ENCODE results near the gene GHRH.
A peak's percentile ranks its signal among the peaks of the same experiment; 100 is the strongest.

Gene GHRH

GRCh38 chr20:37243937-37244571 is 17.6 kb downstream of the GHRH start:
- ChIA-PET CTCF (no interaction called here), POLR2A (no interaction called here)
- TF ChIP-seq ZNF384 (IDR thresholded peaks at IDR 0.05) (no peak), L3MBTL2 (conservative IDR thresholded peaks at IDR 0.05) (no peak), CTBP1 (IDR thresholded peaks at IDR 0.05; ENCODE audit: borderline replicate concordance) (no peak), SUZ12 (IDR thresholded peaks at IDR 0.05) (no peak)

GRCh38 chr20:37243076-37243936 is 18.3 kb downstream of the GHRH start:
- TF ChIP-seq TARDBP (IDR thresholded peaks at IDR 0.05) (no peak), SUZ12 (IDR thresholded peaks at IDR 0.05) (no peak), PKNOX1 (IDR thresholded peaks at IDR 0.05) (no peak), L3MBTL2 (conservative IDR thresholded peaks at IDR 0.05) (no peak), BHLHE40 (IDR thresholded peaks at IDR 0.05; ENCODE audit: borderline replicate concordance) (no peak), FOXM1 (IDR thresholded peaks at IDR 0.05; ENCODE audit: borderline replicate concordance) (no peak), FOXK2 (IDR thresholded peaks at IDR 0.05) (no peak), SP1 (IDR thresholded peaks at IDR 0.05) (no peak), ELF4 (IDR thresholded peaks at IDR 0.05) (no peak), HDGF (IDR thresholded peaks at IDR 0.05; ENCODE audit: borderline replicate concordance) (no peak), FOXA1 (IDR thresholded peaks at IDR 0.05) (no peak), NFRKB (IDR thresholded peaks at IDR 0.05) (no peak), CTBP1 (IDR thresholded peaks at IDR 0.05; ENCODE audit: borderline replicate concordance) (no peak), ZNF384 (IDR thresholded peaks at IDR 0.05) (no peak), LEF1 (IDR thresholded peaks at IDR 0.05; ENCODE audit: borderline replicate concordance) (no peak), ARNT (IDR thresholded peaks at IDR 0.05) (no peak)
- DNase-seq (ENCODE audit: extremely low spot score), result peak; percentile 36
- ChIA-PET CTCF (interaction anchor here (0.9 kb wide), 1 partner anchor 23 kb away, joined by 3 read pairs; no protein-coding TSS in a partner anchor), POLR2A (interaction anchor here (0.7 kb wide), 1 partner anchor 64 kb away, joined by 3 read pairs; the partner anchor contains the start of genes MROH8 and RPN2)

More at GRCh38 chr20:37243937-37244571, 17.6 kb downstream of the GHRH start:
- DNase-seq (ENCODE audit: extremely low spot score), result no peak

GRCh38 chr20:37242503-37242902 is 19.1 kb downstream of the GHRH start:
- CTCF ChIA-PET, result interaction anchor here (0.9 kb wide), 1 partner anchor 24 kb away, joined by 3 read pairs; no protein-coding TSS in a partner anchor
- no peak for TF ChIP-seq ELF4 (IDR thresholded peaks at IDR 0.05)
- TF ChIP-seq SUZ12 (IDR thresholded peaks at IDR 0.05), result no peak
- TF ChIP-seq HDGF (IDR thresholded peaks at IDR 0.05; ENCODE audit: borderline replicate concordance), result no peak
- no peak for TF ChIP-seq CTBP1 (IDR thresholded peaks at IDR 0.05; ENCODE audit: borderline replicate concordance)
- no peak for TF ChIP-seq ZNF384 (IDR thresholded peaks at IDR 0.05)
- no peak for TF ChIP-seq L3MBTL2 (conservative IDR thresholded peaks at IDR 0.05)
- TF ChIP-seq FOXK2 (IDR thresholded peaks at IDR 0.05), result no peak
- no peak for TF ChIP-seq FOXA1 (IDR thresholded peaks at IDR 0.05)
- TF ChIP-seq NFRKB (IDR thresholded peaks at IDR 0.05), result no peak
- TF ChIP-seq FOXM1 (IDR thresholded peaks at IDR 0.05; ENCODE audit: borderline replicate concordance), result no peak
- no peak for TF ChIP-seq LEF1 (IDR thresholded peaks at IDR 0.05; ENCODE audit: borderline replicate concordance)
- TF ChIP-seq SP1 (IDR thresholded peaks at IDR 0.05), result no peak
- TF ChIP-seq TARDBP (IDR thresholded peaks at IDR 0.05), result no peak
- TF ChIP-seq BHLHE40 (IDR thresholded peaks at IDR 0.05; ENCODE audit: borderline replicate concordance), result no peak
- TF ChIP-seq PKNOX1 (IDR thresholded peaks at IDR 0.05), result no peak
- no peak for TF ChIP-seq ARNT (IDR thresholded peaks at IDR 0.05)
- POLR2A ChIA-PET, result interaction anchor here (0.7 kb wide), 1 partner anchor 63 kb away, joined by 3 read pairs; the partner anchor contains the start of genes MROH8 and RPN2
- no peak for DNase-seq (ENCODE audit: extremely low spot score)

GRCh38 chr20:37240337-37241067 is 21.1 kb downstream of the GHRH start:
- ChIA-PET POLR2A (no interaction called here), CTCF (no interaction called here)
- TF ChIP-seq ELF4 (IDR thresholded peaks at IDR 0.05), result no peak
- TF ChIP-seq LEF1 (IDR thresholded peaks at IDR 0.05; ENCODE audit: borderline replicate concordance), result no peak
- TF ChIP-seq ARNT (IDR thresholded peaks at IDR 0.05), result no peak
- no peak for TF ChIP-seq ZNF384 (IDR thresholded peaks at IDR 0.05)
- no peak for TF ChIP-seq SUZ12 (IDR thresholded peaks at IDR 0.05)
- no peak for TF ChIP-seq CTBP1 (IDR thresholded peaks at IDR 0.05; ENCODE audit: borderline replicate concordance)
- TF ChIP-seq BHLHE40 (IDR thresholded peaks at IDR 0.05; ENCODE audit: borderline replicate concordance), result no peak
- TF ChIP-seq TARDBP (IDR thresholded peaks at IDR 0.05), result no peak
- no peak for TF ChIP-seq FOXA1 (IDR thresholded peaks at IDR 0.05)
- no peak for TF ChIP-seq L3MBTL2 (conservative IDR thresholded peaks at IDR 0.05)
- no peak for TF ChIP-seq FOXM1 (IDR thresholded peaks at IDR 0.05; ENCODE audit: borderline replicate concordance)
- TF ChIP-seq FOXK2 (IDR thresholded peaks at IDR 0.05), result no peak
- TF ChIP-seq NFRKB (IDR thresholded peaks at IDR 0.05), result no peak
- no peak for TF ChIP-seq HDGF (IDR thresholded peaks at IDR 0.05; ENCODE audit: borderline replicate concordance)
- TF ChIP-seq SP1 (IDR thresholded peaks at IDR 0.05), result no peak
- no peak for TF ChIP-seq PKNOX1 (IDR thresholded peaks at IDR 0.05)
- DNase-seq (ENCODE audit: extremely low spot score), result no peak

GRCh38 chr20:37238935-37239451 is 22.6 kb downstream of the GHRH start:
- DNase-seq (ENCODE audit: extremely low spot score), result no peak
- POLR2A ChIA-PET, result no interaction called here
- CTCF ChIA-PET, result no interaction called here
- no peak for TF ChIP-seq PKNOX1 (IDR thresholded peaks at IDR 0.05)
- TF ChIP-seq BHLHE40 (IDR thresholded peaks at IDR 0.05; ENCODE audit: borderline replicate concordance), result no peak
- TF ChIP-seq FOXM1 (IDR thresholded peaks at IDR 0.05; ENCODE audit: borderline replicate concordance), result no peak

All from HEK293T (cell line).